Measurements from ENCODE around the gene PIGH. TPM values are rescaled to one million over a fixed set of nuclear protein-coding genes. Genes with fewer than 3 reads are reported as not detected.

PIGH gene
- polyA plus RNA-seq, 2 of the 4 experiments (the other 2 are of a cell fraction) = 21.1 to 37.2 TPM

- Histone ChIP-seq H3K9me3 (no peaks in the 10 kb centered on the region), H3K4me2 (peak within 1 kb of the TSS; percentile 92), H3K4me1 (peaks cover 23% of the 10 kb centered on the region), H3K27ac (peak within 1 kb of the TSS; percentile 31 to 46; a peak in 4 of 6 replicates), H3K4me3 (peak within 1 kb of the TSS; percentile 52)
- ChIA-PET CTCF (interaction anchor here (0.6 to 5.9 kb wide), 34 partner anchors 8 to 193 kb away, joined by 3 to 74 read pairs (median 6); partner anchors contain the start of genes PIGH, RDH12 and VTI1B), POLR2A (interaction anchor here (1.0 to 1.1 kb wide), 2 partner anchors 20 to 55 kb away, joined by 3 to 4 read pairs; partner anchors contain the start of genes PIGH and VTI1B)
- ATAC-seq = peak; percentile 91 to 94
- no peak for FAIRE-seq
- DNase-seq (ENCODE audit: low read depth in 1 of 2, low spot score in 1 of 2) = peak; percentile 91 to 96
- 4% methylated on average over 19 of the region's 62 CpGs for WGBS (ENCODE audit: missing lambda C conversion rate)
- peak; percentile 61 for TF ChIP-seq MAX (IDR thresholded peaks at IDR 0.05)
- TF ChIP-seq TFCP2L1 (CRISPR knock-in tag; IDR thresholded peaks at IDR 0.05) = no peak
- no peak for TF ChIP-seq FOSL2 (IDR thresholded peaks at IDR 0.05)
- TF ChIP-seq FOSL2 (CRISPR knock-in tag; IDR thresholded peaks at IDR 0.05) = peak; percentile 95
- 0 out of 2 replicates have a peak, but pooled peaks have one; percentile 61 for TF ChIP-seq RFX5 (IDR thresholded peaks at IDR 0.05)
- no peak for TF ChIP-seq GATA3 (IDR thresholded peaks at IDR 0.05; ENCODE audit: borderline replicate concordance)
- TF ChIP-seq SMC3 (IDR thresholded peaks at IDR 0.05) = no peak
- TF ChIP-seq PBX3 (IDR thresholded peaks at IDR 0.05) = no peak
- TF ChIP-seq BHLHE40 (IDR thresholded peaks at IDR 0.05; ENCODE audit: low read depth, low read length) = 0 out of 2 replicates have a peak, but pooled peaks have one; percentile 41
- TF ChIP-seq PHF8 (IDR thresholded peaks at IDR 0.05; ENCODE audit: borderline replicate concordance, low read depth) = peak; percentile 54; the same call in 1 of the 2 replicates
These were observed 19.6 kb upstream of the PIGH start, which contains the start of gene ARG2 for GRCh38 chr14:67619446-67620216. ARG2 (plus strand) TSS chr14:67619920; CDS start chr14:67619978, 58 bp downstream.

GRCh38 chr14:67618617-67619063, 18.6 kb upstream of the PIGH start:
- Histone ChIP-seq H3K4me3 (no peak overlapping the region; the same call in 2 of the 3 replicates), H3K27ac (no peak overlapping the region), H3K4me1 (peaks cover 23% of the 10 kb centered on the region), H3K4me2 (peak overlapping the region; percentile 92), H3K9me3 (no peaks in the 10 kb centered on the region)
- TF ChIP-seq SMC3 (IDR thresholded peaks at IDR 0.05) = peak; percentile 78
- no peak for TF ChIP-seq CHD2 (IDR thresholded peaks at IDR 0.05; ENCODE audit: low read length, partially characterized antibody)
- no peak for TF ChIP-seq NPAS2 (CRISPR knock-in tag; IDR thresholded peaks at IDR 0.05; ENCODE audit: borderline replicate concordance)
- TF ChIP-seq USF2 (IDR thresholded peaks at IDR 0.05) = no peak
- TF ChIP-seq RAD21 (conservative IDR thresholded peaks at IDR 0.05 in 1 of 2, IDR thresholded peaks at IDR 0.05 in 1 of 2) = peak; percentile 73 to 74
- TF ChIP-seq RCOR1 (IDR thresholded peaks at IDR 0.05; ENCODE audit: low read depth, low read length) = no peak
- TF ChIP-seq FOXS1 (CRISPR knock-in tag; IDR thresholded peaks at IDR 0.05) = no peak
- TF ChIP-seq KDM5A (IDR thresholded peaks at IDR 0.05) = no peak
- no peak for TF ChIP-seq RNF2 (IDR thresholded peaks at IDR 0.05; ENCODE audit: borderline replicate concordance, low read depth)
- TF ChIP-seq CTCF (IDR thresholded peaks at IDR 0.05) = peak; percentile 84
- no peak for TF ChIP-seq POLR2AphosphoS2 (conservative IDR thresholded peaks at IDR 0.05; ENCODE audit: low read length)
- TF ChIP-seq BCL3 (IDR thresholded peaks at IDR 0.05) = no peak
- TF ChIP-seq EHF (CRISPR knock-in tag; IDR thresholded peaks at IDR 0.05) = no peak
- no peak for TF ChIP-seq ZSCAN20 (CRISPR knock-in tag; IDR thresholded peaks at IDR 0.05)
- TF ChIP-seq JUNB (IDR thresholded peaks at IDR 0.05) = no peak
- no peak for TF ChIP-seq HEYL (CRISPR knock-in tag; IDR thresholded peaks at IDR 0.05)
- FAIRE-seq (no peak), DNase-seq (ENCODE audit: low read depth in 1 of 2, low spot score in 1 of 2) (peak; percentile 67 to 76), ATAC-seq (peak; percentile 60 to 77; a peak in 5 of 6 replicates)
- ChIA-PET CTCF (interaction anchor here (0.6 to 5.9 kb wide), 35 partner anchors 9 to 192 kb away, joined by 3 to 74 read pairs (median 6); partner anchors contain the start of genes PIGH, RDH12 and VTI1B), POLR2A (interaction anchor here (0.8 to 1.1 kb wide), 2 partner anchors 19 to 77 kb away, joined by 3 to 4 read pairs; partner anchors contain the start of genes PIGH and RDH11)
